IPS DF 6.9 (cell line): Measurements from ENCODE around the gene ARL2.

Experiments
- DNase-seq: peaks from one replicate; pipeline ENCODE4 v3.0.0-alpha.2; 2013; ENCODE audit warnings: low read depth, low spot score
- H3K27ac ChIP-seq: one replicate; pipeline ENCODE4 v1.5.1; 2013; ENCODE audit warnings: low read length, control low read depth
- H3K27me3 ChIP-seq: 2 replicates; pipeline ENCODE4 v1.6.1; 2013; ENCODE audit warnings: mild to moderate bottlenecking, low read length; ENCODE audit not compliant: control insufficient read depth, insufficient read depth
- H3K36me3 ChIP-seq: 2 replicates; pipeline ENCODE4 v1.6.1; 2013; ENCODE audit warnings: low read length; ENCODE audit not compliant: control insufficient read depth, insufficient read depth
- H3K4me1 ChIP-seq: 2 replicates; pipeline ENCODE4 v1.6.1; 2013; ENCODE audit warnings: low read length; ENCODE audit not compliant: control insufficient read depth, insufficient read depth
- H3K4me3 ChIP-seq: 2 replicates; pipeline ENCODE4 v1.5.1; 2013; ENCODE audit warnings: mild to moderate bottlenecking, low read length
- H3K9me3 ChIP-seq: 2 replicates; pipeline ENCODE4 v1.6.1; 2013; ENCODE audit warnings: low read length, inconsistent platforms; ENCODE audit not compliant: control insufficient read depth, insufficient read depth
- WGBS: extraction: QIAGEN DNeasy Blood & Tissue Kit; methylation state at CpG from one replicate; pipeline ENCODE4 v1.1.7; 2013; ENCODE audit warnings: mixed read lengths, missing lambda C conversion rate; ENCODE audit not compliant: insufficient read length, insufficient coverage; 5-methylcytosine and 5-hydroxymethylcytosine counted together

Gene ARL2

GRCh38 chr11:65027213-65028067 lies 13.5 kb downstream of the ARL2 start, which contains the start of gene SNX15:
Gene SNX15 (plus strand): TSS chr11:65027439. CDS start chr11:65027538, 99 bp downstream.
- no peaks in the 10 kb centered on the region for H3K27me3 ChIP-seq
- no peaks in the 10 kb centered on the region for H3K4me1 ChIP-seq
- DNase-seq = peak; percentile 84
- H3K9me3 ChIP-seq = no peaks in the 10 kb centered on the region
- H3K4me3 ChIP-seq = peak within 1 kb of the TSS; percentile 93; the same call in 1 of the 2 replicates
- H3K36me3 ChIP-seq = no peaks in the 10 kb centered on the region
- no peak within 1 kb of the TSS for H3K27ac ChIP-seq
- no CpG with 5 or more reads among the region's 51 CpGs for WGBS

GRCh38 chr11:65032216-65032615 lies 18.3 kb downstream of the ARL2 start:
- H3K36me3 ChIP-seq = peaks cover 2% of the 10 kb centered on the region; the same call in 1 of the 2 replicates
- no peak for DNase-seq
- no peak overlapping the region for H3K27ac ChIP-seq
- H3K27me3 ChIP-seq = no peaks in the 10 kb centered on the region
- WGBS = no CpG with 5 or more reads among the region's 13 CpGs
- H3K9me3 ChIP-seq = no peaks in the 10 kb centered on the region
- no peak overlapping the region for H3K4me3 ChIP-seq
- no peaks in the 10 kb centered on the region for H3K4me1 ChIP-seq

- no CpG with 5 or more reads among the region's 2 CpGs for WGBS
- no peaks in the 10 kb centered on the region for H3K9me3 ChIP-seq
- DNase-seq = no peak
- H3K27me3 ChIP-seq = no peaks in the 10 kb centered on the region
- peaks cover 2% of the 10 kb centered on the region; the same call in 1 of the 2 replicates for H3K36me3 ChIP-seq
- no peak overlapping the region for H3K4me3 ChIP-seq
- H3K4me1 ChIP-seq = no peaks in the 10 kb centered on the region
- no peak overlapping the region for H3K27ac ChIP-seq
These were observed 20.5 kb downstream of the ARL2 start for GRCh38 chr11:65034423-65034822.

- H3K36me3 ChIP-seq = peaks cover 2% of the 10 kb centered on the region; the same call in 1 of the 2 replicates
- no peak for DNase-seq
- H3K27me3 ChIP-seq = no peaks in the 10 kb centered on the region
- no peaks in the 10 kb centered on the region for H3K9me3 ChIP-seq
- H3K27ac ChIP-seq = no peak overlapping the region
- no peaks in the 10 kb centered on the region for H3K4me1 ChIP-seq
- WGBS = no CpG with 5 or more reads among the region's 11 CpGs
- no peak overlapping the region for H3K4me3 ChIP-seq
These were observed 21.6 kb downstream of the ARL2 start for GRCh38 chr11:65035579-65035978.

GRCh38 chr11:65036931-65037330 lies 23.0 kb downstream of the ARL2 start:
- H3K27ac ChIP-seq = no peak overlapping the region
- H3K4me3 ChIP-seq = no peak overlapping the region
- H3K36me3 ChIP-seq = peaks cover 2% of the 10 kb centered on the region; the same call in 1 of the 2 replicates
- DNase-seq = no peak
- H3K27me3 ChIP-seq = no peaks in the 10 kb centered on the region
- H3K4me1 ChIP-seq = no peaks in the 10 kb centered on the region
- H3K9me3 ChIP-seq = no peaks in the 10 kb centered on the region
- no CpG with 5 or more reads among the region's 6 CpGs for WGBS

GRCh38 chr11:65040520-65040846 lies 26.5 kb downstream of the ARL2 start:
- Histone ChIP-seq H3K4me3 (peak overlapping the region; percentile 87; the same call in 1 of the 2 replicates), H3K36me3 (peaks cover 15% of the 10 kb centered on the region)
- no CpG with 5 or more reads among the region's 7 CpGs for WGBS

GRCh38 chr11:65040847-65041622 lies 27.1 kb downstream of the ARL2 start, which contains the start of gene SAC3D1:
Gene SAC3D1 (plus strand): TSS chr11:65041210. CDS start chr11:65041293, 83 bp downstream.
- no CpG with 5 or more reads among the region's 91 CpGs for WGBS
- H3K4me1 ChIP-seq = no peaks in the 10 kb centered on the region
- H3K9me3 ChIP-seq = no peaks in the 10 kb centered on the region
- peaks cover 17% of the 10 kb centered on the region for H3K36me3 ChIP-seq
- H3K4me3 ChIP-seq = peak within 1 kb of the TSS; percentile 87
- H3K27me3 ChIP-seq = no peaks in the 10 kb centered on the region; the same call in 1 of the 2 replicates
- no peak within 1 kb of the TSS for H3K27ac ChIP-seq
- peak; percentile 73 for DNase-seq

More at GRCh38 chr11:65040520-65040846, 26.5 kb downstream of the ARL2 start:
- H3K27ac ChIP-seq = no peak overlapping the region
- H3K4me1 ChIP-seq = no peaks in the 10 kb centered on the region
- no peaks in the 10 kb centered on the region; the same call in 1 of the 2 replicates for H3K27me3 ChIP-seq
- no peaks in the 10 kb centered on the region for H3K9me3 ChIP-seq
- no peak for DNase-seq

- H3K9me3 ChIP-seq = no peaks in the 10 kb centered on the region
- no peak overlapping the region for H3K27ac ChIP-seq
- peaks cover 20% of the 10 kb centered on the region for H3K36me3 ChIP-seq
- H3K4me1 ChIP-seq = no peaks in the 10 kb centered on the region
- no peak for DNase-seq
- no CpG with 5 or more reads among the region's 6 CpGs for WGBS
- no peaks in the 10 kb centered on the region; the same call in 1 of the 2 replicates for H3K27me3 ChIP-seq
- H3K4me3 ChIP-seq = no peak overlapping the region
These were observed 28.9 kb downstream of the ARL2 start for GRCh38 chr11:65042891-65043290.

- H3K4me3 ChIP-seq = no peak overlapping the region
- no peaks in the 10 kb centered on the region for H3K9me3 ChIP-seq
- peaks cover 20% of the 10 kb centered on the region for H3K36me3 ChIP-seq
- DNase-seq = no peak
- no peak overlapping the region for H3K27ac ChIP-seq
- WGBS = no CpG with 5 or more reads among the region's 23 CpGs
- no peaks in the 10 kb centered on the region for H3K4me1 ChIP-seq
- H3K27me3 ChIP-seq = no peaks in the 10 kb centered on the region; the same call in 1 of the 2 replicates
These were observed 30.0 kb downstream of the ARL2 start for GRCh38 chr11:65043881-65044501.

- no peaks in the 10 kb centered on the region for H3K4me1 ChIP-seq
- H3K27ac ChIP-seq = no peak overlapping the region
- DNase-seq = no peak
- H3K36me3 ChIP-seq = peaks cover 20% of the 10 kb centered on the region
- no peaks in the 10 kb centered on the region; the same call in 1 of the 2 replicates for H3K27me3 ChIP-seq
- no CpG with 5 or more reads among the region's 5 CpGs for WGBS
- no peaks in the 10 kb centered on the region for H3K9me3 ChIP-seq
- no peak overlapping the region for H3K4me3 ChIP-seq
These were observed 31.1 kb downstream of the ARL2 start for GRCh38 chr11:65045061-65045460.
